ENCODE measurements around the gene OR2T35. TPM values are rescaled to one million over a fixed set of nuclear protein-coding genes. Genes with fewer than 3 reads are reported as not detected.

The OR2T35 gene
- total and polyA plus RNA-seq, 2 experiments from 2014 or later = not detected

DNA sequence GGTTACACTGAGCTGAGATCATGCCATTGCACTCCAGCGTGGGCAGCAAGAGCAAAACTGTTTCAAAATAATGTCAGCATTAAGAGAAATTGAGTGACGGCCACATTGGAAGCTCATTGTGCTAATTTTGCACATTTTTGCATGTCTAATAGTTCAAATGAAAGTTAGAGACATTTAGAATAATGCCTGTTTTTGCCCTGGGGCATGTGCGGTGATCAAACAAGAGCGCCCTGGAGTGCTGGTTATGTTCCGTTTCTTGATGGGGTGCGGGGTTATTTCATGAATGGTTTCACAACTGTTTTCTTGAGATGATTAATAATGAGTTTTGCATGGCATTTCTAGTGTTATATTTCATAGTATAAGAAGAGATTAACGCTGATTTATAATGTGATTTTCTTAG is 23.3 kb downstream of the OR2T35 start:
- no peaks in the 10 kb centered on the region for H3K27me3 ChIP-seq (ENCODE audit: insufficient read depth)
- DNase-seq (ENCODE audit: low spot score) (no peak), ATAC-seq (no peak)
- H3K4me3 ChIP-seq = no peak overlapping the region
- no peak overlapping the region for H2AFZ ChIP-seq
- no peaks in the 10 kb centered on the region for H3K27me3 Mint-ChIP-seq (ENCODE audit: insufficient read depth, low read depth, poor library complexity)
- H3K4me1 ChIP-seq (ENCODE audit: insufficient read depth) = no peaks in the 10 kb centered on the region
- no peaks in the 10 kb centered on the region for H3K36me3 ChIP-seq (ENCODE audit: insufficient read depth)
- TF ChIP-seq ZNF331 (CRISPR knock-in tag; IDR thresholded peaks at IDR 0.05; ENCODE audit: low read depth) (no peak), CREB1 (CRISPR knock-in tag; IDR thresholded peaks at IDR 0.05; ENCODE audit: low read depth) (no peak), EZH2phosphoT487 (IDR thresholded peaks at IDR 0.05; ENCODE audit: unreplicated experiment) (no peak), NANOG (IDR thresholded peaks at IDR 0.05; ENCODE audit: borderline replicate concordance) (no peak), JUNB (IDR thresholded peaks at IDR 0.05; ENCODE audit: unreplicated experiment) (no peak), POLR2AphosphoS5 (IDR thresholded peaks at IDR 0.05; ENCODE audit: low read depth) (no peak), ZNF114 (CRISPR knock-in tag; IDR thresholded peaks at IDR 0.05) (no peak), EZH2 (IDR thresholded peaks at IDR 0.05; ENCODE audit: low read depth, unreplicated experiment) (no peak), STAT1 (IDR thresholded peaks at IDR 0.05; ENCODE audit: unreplicated experiment) (no peak)
- TF ChIP-seq, protein P1, sequence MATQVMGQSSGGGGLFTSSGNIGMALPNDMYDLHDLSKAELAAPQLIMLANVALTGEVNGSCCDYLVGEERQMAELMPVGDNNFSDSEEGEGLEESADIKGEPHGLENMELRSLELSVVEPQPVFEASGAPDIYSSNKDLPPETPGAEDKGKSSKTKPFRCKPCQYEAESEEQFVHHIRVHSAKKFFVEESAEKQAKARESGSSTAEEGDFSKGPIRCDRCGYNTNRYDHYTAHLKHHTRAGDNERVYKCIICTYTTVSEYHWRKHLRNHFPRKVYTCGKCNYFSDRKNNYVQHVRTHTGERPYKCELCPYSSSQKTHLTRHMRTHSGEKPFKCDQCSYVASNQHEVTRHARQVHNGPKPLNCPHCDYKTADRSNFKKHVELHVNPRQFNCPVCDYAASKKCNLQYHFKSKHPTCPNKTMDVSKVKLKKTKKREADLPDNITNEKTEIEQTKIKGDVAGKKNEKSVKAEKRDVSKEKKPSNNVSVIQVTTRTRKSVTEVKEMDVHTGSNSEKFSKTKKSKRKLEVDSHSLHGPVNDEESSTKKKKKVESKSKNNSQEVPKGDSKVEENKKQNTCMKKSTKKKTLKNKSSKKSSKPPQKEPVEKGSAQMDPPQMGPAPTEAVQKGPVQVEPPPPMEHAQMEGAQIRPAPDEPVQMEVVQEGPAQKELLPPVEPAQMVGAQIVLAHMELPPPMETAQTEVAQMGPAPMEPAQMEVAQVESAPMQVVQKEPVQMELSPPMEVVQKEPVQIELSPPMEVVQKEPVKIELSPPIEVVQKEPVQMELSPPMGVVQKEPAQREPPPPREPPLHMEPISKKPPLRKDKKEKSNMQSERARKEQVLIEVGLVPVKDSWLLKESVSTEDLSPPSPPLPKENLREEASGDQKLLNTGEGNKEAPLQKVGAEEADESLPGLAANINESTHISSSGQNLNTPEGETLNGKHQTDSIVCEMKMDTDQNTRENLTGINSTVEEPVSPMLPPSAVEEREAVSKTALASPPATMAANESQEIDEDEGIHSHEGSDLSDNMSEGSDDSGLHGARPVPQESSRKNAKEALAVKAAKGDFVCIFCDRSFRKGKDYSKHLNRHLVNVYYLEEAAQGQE (IDR thresholded peaks at IDR 0.05; ENCODE audit: unreplicated experiment) = no peak
- TF ChIP-seq, protein P2, sequence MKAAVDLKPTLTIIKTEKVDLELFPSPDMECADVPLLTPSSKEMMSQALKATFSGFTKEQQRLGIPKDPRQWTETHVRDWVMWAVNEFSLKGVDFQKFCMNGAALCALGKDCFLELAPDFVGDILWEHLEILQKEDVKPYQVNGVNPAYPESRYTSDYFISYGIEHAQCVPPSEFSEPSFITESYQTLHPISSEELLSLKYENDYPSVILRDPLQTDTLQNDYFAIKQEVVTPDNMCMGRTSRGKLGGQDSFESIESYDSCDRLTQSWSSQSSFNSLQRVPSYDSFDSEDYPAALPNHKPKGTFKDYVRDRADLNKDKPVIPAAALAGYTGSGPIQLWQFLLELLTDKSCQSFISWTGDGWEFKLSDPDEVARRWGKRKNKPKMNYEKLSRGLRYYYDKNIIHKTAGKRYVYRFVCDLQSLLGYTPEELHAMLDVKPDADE (IDR thresholded peaks at IDR 0.05) = no peak
- TF ChIP-seq, protein P3, sequence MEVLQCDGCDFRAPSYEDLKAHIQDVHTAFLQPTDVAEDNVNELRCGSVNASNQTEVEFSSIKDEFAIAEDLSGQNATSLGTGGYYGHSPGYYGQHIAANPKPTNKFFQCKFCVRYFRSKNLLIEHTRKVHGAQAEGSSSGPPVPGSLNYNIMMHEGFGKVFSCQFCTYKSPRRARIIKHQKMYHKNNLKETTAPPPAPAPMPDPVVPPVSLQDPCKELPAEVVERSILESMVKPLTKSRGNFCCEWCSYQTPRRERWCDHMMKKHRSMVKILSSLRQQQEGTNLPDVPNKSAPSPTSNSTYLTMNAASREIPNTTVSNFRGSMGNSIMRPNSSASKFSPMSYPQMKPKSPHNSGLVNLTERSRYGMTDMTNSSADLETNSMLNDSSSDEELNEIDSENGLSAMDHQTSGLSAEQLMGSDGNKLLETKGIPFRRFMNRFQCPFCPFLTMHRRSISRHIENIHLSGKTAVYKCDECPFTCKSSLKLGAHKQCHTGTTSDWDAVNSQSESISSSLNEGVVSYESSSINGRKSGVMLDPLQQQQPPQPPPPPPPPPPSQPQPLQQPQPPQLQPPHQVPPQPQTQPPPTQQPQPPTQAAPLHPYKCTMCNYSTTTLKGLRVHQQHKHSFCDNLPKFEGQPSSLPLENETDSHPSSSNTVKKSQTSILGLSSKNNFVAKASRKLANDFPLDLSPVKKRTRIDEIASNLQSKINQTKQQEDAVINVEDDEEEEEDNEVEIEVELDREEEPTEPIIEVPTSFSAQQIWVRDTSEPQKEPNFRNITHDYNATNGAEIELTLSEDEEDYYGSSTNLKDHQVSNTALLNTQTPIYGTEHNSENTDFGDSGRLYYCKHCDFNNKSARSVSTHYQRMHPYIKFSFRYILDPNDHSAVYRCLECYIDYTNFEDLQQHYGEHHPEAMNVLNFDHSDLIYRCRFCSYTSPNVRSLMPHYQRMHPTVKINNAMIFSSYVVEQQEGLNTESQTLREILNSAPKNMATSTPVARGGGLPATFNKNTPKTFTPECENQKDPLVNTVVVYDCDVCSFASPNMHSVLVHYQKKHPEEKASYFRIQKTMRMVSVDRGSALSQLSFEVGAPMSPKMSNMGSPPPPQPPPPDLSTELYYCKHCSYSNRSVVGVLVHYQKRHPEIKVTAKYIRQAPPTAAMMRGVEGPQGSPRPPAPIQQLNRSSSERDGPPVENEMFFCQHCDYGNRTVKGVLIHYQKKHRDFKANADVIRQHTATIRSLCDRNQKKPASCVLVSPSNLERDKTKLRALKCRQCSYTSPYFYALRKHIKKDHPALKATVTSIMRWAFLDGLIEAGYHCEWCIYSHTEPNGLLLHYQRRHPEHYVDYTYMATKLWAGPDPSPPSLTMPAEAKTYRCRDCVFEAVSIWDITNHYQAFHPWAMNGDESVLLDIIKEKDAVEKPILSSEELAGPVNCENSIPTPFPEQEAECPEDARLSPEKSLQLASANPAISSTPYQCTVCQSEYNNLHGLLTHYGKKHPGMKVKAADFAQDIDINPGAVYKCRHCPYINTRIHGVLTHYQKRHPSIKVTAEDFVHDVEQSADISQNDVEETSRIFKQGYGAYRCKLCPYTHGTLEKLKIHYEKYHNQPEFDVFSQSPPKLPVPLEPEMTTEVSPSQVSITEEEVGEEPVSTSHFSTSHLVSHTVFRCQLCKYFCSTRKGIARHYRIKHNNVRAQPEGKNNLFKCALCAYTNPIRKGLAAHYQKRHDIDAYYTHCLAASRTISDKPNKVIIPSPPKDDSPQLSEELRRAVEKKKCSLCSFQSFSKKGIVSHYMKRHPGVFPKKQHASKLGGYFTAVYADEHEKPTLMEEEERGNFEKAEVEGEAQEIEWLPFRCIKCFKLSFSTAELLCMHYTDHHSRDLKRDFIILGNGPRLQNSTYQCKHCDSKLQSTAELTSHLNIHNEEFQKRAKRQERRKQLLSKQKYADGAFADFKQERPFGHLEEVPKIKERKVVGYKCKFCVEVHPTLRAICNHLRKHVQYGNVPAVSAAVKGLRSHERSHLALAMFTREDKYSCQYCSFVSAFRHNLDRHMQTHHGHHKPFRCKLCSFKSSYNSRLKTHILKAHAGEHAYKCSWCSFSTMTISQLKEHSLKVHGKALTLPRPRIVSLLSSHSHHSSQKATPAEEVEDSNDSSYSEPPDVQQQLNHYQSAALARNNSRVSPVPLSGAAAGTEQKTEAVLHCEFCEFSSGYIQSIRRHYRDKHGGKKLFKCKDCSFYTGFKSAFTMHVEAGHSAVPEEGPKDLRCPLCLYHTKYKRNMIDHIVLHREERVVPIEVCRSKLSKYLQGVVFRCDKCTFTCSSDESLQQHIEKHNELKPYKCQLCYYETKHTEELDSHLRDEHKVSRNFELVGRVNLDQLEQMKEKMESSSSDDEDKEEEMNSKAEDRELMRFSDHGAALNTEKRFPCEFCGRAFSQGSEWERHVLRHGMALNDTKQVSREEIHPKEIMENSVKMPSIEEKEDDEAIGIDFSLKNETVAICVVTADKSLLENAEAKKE (CRISPR knock-in tag; IDR thresholded peaks at IDR 0.05) = no peak
- TF ChIP-seq, protein P4, sequence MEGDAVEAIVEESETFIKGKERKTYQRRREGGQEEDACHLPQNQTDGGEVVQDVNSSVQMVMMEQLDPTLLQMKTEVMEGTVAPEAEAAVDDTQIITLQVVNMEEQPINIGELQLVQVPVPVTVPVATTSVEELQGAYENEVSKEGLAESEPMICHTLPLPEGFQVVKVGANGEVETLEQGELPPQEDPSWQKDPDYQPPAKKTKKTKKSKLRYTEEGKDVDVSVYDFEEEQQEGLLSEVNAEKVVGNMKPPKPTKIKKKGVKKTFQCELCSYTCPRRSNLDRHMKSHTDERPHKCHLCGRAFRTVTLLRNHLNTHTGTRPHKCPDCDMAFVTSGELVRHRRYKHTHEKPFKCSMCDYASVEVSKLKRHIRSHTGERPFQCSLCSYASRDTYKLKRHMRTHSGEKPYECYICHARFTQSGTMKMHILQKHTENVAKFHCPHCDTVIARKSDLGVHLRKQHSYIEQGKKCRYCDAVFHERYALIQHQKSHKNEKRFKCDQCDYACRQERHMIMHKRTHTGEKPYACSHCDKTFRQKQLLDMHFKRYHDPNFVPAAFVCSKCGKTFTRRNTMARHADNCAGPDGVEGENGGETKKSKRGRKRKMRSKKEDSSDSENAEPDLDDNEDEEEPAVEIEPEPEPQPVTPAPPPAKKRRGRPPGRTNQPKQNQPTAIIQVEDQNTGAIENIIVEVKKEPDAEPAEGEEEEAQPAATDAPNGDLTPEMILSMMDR (conservative IDR thresholded peaks at IDR 0.05; ENCODE audit: low read depth in 2 of 2) = no peak
- H3K9me2 ChIP-seq (ENCODE audit: insufficient read depth) = no peaks in the 10 kb centered on the region
- no peaks in the 10 kb centered on the region for H3F3A ChIP-seq (replicated peaks; ENCODE audit: low read depth)
- H3K36me3 Mint-ChIP-seq (ENCODE audit: low read depth) = peaks cover 8% of the 10 kb centered on the region; the same call in 1 of the 3 replicates
- H3K4me1 Mint-ChIP-seq = no peaks in the 10 kb centered on the region
- no peak overlapping the region for H3K27ac Mint-ChIP-seq
- no peak overlapping the region for H3K27ac ChIP-seq (ENCODE audit: low read depth)
- no peaks in the 10 kb centered on the region for H4K20me1 ChIP-seq (replicated peaks; ENCODE audit: insufficient read depth)
- peaks cover 54% of the 10 kb centered on the region for H3K9me3 Mint-ChIP-seq
- no peaks in the 10 kb centered on the region for H3K79me2 ChIP-seq (replicated peaks; ENCODE audit: insufficient read depth)
- no peak overlapping the region for H3K4me3 Mint-ChIP-seq
- H3K4me2 ChIP-seq = no peak overlapping the region

All from GM23338 (cell line).